GM18505 (cell line): ENCODE results near the gene LRRC59.

Experiments
- ATAC-seq: cut with Tn5 transposase; IDR thresholded peaks from one replicate; pipeline ENCODE4 v1.9.1; 2021; ENCODE audit not compliant: unreplicated experiment
- POLR2A ChIP-seq: IDR thresholded peaks from 4 replicates; pipeline ENCODE4 v1.6.1; 2011; ENCODE audit warnings: borderline replicate concordance; ENCODE audit not compliant: insufficient read depth, insufficient read length; ENCODE audit errors: extremely low read depth

The LRRC59 gene

GRCh38 chr17:50397111-50397918 lies at the start of gene LRRC59:
Gene LRRC59 (minus strand): TSS chr17:50397523. CDS start chr17:50397317, 206 bp downstream.
- TF ChIP-seq POLR2A, result peak; percentile 93
- ATAC-seq, result peak; percentile 97

DNA sequence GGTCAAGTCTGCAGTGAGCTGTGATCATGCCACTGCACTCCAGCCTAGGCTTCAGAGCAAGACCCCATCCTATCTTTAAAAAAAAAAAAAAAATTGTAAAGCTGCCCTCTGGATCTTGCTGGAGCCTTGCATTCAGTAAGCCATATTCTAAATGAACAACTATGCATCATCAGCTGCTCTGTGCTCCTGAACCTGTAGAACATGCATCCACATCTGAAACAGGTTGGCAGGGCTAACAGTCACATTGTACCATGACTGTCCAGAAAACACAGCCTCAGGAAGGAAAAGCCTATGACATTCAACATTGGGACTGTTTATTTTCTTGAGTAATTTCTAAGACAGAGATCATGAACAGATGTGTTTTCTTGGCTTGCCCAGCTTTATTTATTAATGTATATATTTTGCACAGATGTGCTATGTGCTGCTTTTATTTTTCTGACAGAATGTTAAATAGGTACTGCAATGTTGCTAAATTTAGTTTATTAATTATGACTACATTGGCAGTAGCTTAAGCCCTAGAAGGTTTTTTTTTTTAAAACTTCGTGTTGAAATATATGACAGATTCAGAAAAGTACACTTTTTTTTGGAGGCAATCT lies 48.5 kb upstream of the LRRC59 start:
- TF ChIP-seq POLR2A, result no peak
- no peak for ATAC-seq

DNA sequence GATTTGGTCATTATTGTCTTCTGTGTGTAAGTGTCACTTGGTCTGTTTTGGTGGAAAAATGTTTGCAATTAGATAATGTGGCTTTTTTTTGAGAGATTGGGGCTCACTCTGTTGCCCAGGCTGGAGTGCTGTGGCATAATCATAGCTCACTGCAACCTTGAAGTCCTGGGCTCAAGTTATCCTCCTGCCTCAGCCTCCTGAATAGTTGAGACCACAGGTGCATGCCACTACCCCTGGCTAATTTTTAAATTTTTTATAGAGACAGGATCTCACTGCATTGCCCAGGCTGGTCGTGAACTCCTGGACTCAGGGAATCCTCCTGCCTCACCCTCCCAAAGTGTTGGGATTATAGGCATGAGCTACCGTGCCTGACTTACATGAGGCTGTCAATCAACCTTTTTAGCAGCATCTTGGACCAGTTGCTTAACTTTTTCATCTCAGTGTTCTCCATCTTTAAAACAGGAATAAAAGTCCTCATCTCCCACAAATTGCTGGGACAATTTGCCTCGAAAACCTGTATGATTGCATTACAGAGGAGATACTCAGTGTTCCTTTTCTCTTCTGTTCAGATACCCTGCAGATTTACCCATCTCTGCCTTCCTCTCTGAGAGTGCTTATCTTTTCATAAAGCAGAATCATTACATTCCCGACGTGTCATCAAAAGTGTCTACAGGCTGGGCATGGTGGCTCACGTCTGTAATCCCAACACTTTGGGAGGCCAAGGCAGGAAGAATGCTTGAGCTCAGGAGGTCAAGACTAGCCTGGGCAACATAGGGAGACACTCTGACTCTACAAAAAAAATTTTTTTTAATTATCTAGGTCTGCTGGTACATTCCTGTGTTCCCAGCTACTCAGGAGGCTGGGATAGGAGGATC lies 47.8 kb upstream of the LRRC59 start:
- no peak for TF ChIP-seq POLR2A
- ATAC-seq, result no peak

GRCh38 chr17:50443505-50443974 lies 46.2 kb upstream of the LRRC59 start:
- no peak for TF ChIP-seq POLR2A

GRCh38 chr17:50440838-50441829 lies 43.8 kb upstream of the LRRC59 start:
- ATAC-seq, result no peak
- no peak for TF ChIP-seq POLR2A

More at GRCh38 chr17:50443505-50443974, 46.2 kb upstream of the LRRC59 start:
- ATAC-seq, result no peak

- ATAC-seq, result no peak
- TF ChIP-seq POLR2A, result no peak
Measured at GRCh38 chr17:50440172-50440837, 43.0 kb upstream of the LRRC59 start.

DNA sequence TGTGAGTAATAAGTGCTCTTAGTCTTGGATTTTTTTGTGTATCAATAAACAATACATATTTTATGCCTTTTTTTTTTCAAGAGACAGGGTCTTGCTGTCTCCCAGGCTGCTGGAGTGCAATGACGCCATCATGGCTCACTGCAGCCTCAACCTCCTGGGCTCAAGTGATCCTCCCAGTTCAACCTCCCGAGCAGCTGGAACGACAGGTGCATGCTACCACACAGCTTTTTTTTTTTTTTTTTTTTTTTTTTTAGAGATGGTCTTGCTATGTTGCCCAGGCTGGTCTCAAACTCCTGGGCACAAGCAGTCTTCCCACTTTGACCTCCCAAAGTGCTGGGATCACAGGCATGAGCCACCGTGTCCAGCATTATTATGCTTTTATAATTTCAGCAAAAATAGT lies 41.7 kb upstream of the LRRC59 start:
- no peak for TF ChIP-seq POLR2A
- ATAC-seq, result no peak

- TF ChIP-seq POLR2A, result no peak
- no peak for ATAC-seq
Measured at GRCh38 chr17:50437409-50437808, 40.1 kb upstream of the LRRC59 start.

GRCh38 chr17:50432125-50432762 lies 34.9 kb upstream of the LRRC59 start:
- TF ChIP-seq POLR2A, result no peak

DNA sequence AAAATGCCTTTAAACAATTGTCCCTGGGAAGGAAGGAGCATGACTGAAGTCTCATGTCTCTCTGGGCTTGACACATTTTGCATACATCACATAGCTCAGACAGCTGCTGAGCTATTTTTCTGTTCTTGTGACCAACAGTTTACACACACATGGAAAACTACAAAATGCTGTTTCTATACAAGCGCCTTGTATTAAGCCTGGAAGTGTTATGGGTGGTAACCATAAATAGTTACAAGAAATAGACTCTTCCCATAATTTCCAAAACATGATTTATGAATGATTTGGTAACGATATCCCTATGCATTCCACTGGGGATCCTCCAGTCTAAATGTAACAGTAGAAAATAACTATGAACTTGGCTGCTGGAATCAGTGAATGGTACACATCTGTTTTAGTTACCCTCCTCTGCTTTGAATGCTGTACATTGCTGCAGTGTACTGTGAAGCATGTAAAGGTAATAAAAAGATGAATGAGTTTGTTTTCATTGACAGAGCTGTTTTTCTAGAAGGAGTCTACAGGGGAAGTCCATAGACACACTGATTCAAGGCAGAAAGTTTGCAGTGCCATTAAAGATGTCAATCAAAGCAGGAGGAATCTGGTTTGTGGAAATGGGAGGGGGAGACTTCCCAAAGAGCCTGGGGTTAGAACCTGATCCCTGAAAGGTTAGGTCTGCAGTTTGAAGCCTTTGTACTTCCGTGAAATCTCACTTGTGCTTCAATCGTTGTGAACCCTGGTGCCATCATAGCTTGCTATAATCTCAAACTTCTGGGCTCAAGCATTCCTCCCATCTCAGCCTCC lies 33.7 kb upstream of the LRRC59 start:
- TF ChIP-seq POLR2A, result no peak
- ATAC-seq, result no peak

More at GRCh38 chr17:50432125-50432762, 34.9 kb upstream of the LRRC59 start:
- no peak for ATAC-seq
